Limb (tissue), 2 donors: ENCODE results near the gene SMIM12.

Source experiments
- DNase-seq, 2 donors: peaks; one replicate each; pipeline ENCODE4 v3.0.0-alpha.2; 2016; ENCODE audit errors: extremely low spot score in 2 of 2

SMIM12 gene

DNA sequence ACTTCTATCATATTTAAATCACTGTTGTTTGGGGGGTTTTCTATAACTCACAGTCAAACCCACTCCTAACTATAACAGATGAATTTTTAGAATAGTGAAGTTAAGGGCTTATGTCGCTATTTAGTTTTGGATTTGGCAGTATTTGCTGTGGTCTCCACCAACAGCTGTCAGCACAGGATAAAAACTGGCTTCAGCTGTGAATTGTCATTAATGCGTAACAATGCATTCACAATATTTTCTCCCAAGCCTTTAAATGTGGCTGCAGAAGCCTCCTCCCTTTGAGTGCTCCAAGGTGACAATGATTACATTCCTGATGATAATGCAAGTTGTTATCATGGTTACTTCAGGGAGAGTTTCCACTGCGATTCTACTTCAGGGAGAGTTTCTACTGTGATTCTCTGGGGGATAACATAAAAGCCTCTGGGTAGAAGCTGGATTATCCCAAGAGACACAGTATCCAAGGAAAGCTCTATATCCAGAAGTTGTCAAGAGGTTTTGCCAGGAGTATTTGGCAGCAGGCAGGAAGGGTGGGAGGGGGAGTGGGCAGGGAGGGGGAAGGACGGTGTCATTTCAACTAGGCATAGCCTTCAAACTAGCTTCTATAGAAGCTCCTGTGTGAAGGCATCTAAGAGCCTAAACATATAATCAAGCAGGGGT is 14.9 kb upstream of the SMIM12 start:
- peak in 1 of 2 donors; percentile 28 for DNase-seq

DNA sequence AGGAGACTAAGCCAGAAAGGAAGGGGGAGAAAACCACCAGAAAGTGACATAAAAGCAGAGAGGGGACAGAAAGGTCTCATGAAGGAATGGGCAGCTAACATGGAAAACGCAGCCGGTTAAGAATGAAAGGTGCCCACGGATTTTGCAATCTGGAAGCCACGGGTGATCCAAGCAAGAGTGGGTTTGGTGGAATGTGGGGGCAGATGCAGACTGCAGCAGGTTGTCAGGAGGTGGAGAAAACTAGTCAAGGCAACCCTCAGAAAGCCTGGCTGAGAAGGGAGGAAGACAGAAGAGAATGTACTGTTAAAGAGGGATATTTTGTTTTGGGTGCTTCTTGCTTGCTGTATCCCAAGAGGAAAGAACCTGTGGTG is 12.6 kb upstream of the SMIM12 start:
- no peak for DNase-seq

GRCh38 chr1:34871443-34872132 is 12.0 kb upstream of the SMIM12 start:
- no peak for DNase-seq

DNA sequence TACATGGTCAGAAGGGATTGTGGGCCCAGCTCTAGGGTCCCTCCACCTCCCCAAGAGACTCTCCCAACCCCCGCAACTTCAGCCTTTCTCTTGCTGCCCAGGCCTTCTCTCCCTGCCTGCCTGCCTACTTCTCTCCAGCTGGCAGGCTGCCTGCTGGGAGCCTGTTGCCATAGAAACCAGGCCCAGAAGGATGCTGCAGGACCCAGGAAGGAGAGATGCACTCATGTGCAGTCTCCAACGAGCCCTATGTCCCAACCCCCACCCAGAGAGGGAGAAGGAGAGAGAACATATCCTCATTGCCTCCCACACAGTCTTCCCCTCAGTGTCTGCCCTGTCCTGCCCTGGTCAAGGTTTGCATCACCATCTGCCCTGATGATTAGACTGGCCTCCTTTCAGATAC is 10.8 kb upstream of the SMIM12 start:
- DNase-seq: no peak

DNA sequence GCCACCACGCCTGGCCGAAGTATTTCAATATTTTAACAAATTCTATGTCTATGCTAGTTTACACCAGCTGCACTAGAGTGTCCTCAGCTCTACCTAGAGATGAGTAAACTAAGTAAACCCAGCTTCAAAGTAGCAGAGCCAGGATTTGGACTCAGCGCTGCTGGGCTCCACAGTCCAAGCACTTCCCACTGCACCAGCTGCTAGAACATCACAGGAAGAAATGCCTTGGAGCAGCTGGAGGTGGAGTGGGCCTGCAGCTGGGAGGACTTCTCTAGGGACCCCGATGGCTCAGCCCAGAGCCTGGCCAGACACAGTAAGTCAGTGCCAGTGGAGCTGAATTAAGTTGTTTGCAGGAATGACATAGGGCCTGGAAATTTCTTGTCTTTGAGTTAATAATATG is 10.2 kb upstream of the SMIM12 start:
- no peak for DNase-seq

- no peak for DNase-seq
Observed at GRCh38 chr1:34868230-34869049, 8.9 kb upstream of the SMIM12 start.

- DNase-seq: no peak
Observed at GRCh38 chr1:34867415-34867814, 7.9 kb upstream of the SMIM12 start.

DNA sequence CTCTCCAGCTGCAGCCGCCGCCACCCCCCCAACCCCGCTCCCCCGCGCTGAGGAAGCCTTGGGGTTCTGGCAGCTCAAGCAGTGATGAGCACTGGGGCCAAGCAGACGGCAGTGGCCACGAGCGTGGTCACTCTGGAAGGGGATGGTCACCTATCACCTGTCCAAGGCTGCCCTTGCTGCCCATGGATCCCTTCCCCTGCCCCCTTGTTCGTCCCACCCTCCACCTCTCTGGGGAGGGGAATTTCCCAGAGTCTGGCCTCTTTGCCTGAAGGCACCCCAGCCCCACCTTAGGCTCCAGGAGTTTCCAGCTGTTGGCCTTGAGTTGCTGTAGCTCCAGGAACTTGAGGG is 7.2 kb upstream of the SMIM12 start:
- no peak for DNase-seq

DNA sequence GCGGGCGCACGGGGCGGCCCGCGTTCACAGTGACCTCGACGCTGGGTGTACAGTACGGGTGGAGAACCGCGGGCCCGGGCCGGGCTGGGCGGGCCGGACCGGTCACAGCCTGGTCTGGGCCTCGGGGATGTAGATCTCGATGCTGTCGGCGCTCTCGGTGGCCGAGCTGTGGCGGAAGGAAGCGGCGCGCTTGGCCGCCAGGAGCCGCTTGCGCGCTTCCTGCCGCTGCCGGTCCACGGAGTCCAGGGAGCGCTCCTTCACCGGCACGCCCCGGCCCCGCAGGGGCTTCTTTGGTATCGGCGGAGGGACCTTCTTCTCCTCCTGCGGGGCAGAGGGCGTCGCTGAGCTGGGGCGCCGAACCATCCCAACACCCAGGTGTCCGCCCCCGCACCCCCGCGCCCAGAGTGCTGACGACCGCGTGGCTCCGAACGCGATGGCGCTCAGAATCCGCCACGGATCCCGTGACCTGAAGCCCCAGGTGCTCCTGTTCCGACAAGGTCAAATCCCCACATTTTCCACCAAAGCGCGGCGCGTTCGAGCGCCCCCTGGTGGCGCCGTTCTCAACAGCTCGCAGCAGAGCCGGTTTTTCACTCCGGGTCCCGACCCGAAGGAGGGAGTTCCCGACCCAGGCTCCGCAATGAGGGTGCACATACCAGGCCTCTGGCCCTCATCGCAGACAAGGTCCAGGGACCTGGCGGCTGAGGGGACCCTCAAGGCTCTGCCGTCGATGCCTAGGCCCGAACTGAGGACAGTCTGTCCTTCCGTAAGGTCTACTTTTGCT is 6.6 kb upstream of the SMIM12 start:
- peak; percentile 55 to 91 for DNase-seq

DNA sequence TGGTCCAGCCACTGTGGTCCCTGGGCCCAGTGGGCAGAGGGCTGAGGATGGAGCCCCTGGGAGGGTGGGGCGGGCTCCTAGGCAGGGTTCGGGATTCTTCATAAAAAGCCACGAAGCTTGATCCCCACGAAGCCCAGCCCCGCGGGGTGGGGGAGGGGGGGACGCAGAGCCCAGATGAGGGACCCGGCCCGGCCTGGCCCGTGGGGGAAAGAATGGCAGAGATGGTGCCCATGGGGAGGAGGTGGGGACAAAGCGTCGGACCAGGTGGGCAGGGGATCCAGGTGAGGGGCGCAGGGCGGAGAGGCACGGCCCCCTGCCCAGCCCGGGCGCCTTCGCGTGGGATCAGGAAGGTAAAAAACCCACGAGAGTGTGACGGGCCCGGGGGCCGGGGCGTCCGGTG is 6.0 kb upstream of the SMIM12 start:
- DNase-seq: no peak

- no peak for DNase-seq
Observed at GRCh38 chr1:34864759-34865158, 5.2 kb upstream of the SMIM12 start.

DNA sequence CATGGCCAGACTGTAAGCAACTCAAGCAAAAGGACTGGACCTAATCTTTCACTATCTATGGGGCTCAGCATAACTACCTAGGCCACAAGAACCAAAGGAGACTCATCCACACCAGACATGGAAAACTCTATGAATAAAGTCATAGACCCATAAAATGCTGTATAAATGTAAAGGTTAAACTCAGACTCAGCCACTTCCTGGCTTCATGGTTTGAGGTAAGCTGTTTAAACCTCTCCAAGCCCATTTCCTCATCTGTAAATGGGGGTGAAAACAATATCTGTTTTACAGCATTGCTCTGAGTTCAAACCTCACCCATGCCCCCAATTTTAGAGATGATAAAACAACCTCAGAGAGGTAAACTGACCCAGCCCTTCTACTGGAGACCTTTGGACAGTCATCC is 4.0 kb upstream of the SMIM12 start:
- DNase-seq: no peak

DNA sequence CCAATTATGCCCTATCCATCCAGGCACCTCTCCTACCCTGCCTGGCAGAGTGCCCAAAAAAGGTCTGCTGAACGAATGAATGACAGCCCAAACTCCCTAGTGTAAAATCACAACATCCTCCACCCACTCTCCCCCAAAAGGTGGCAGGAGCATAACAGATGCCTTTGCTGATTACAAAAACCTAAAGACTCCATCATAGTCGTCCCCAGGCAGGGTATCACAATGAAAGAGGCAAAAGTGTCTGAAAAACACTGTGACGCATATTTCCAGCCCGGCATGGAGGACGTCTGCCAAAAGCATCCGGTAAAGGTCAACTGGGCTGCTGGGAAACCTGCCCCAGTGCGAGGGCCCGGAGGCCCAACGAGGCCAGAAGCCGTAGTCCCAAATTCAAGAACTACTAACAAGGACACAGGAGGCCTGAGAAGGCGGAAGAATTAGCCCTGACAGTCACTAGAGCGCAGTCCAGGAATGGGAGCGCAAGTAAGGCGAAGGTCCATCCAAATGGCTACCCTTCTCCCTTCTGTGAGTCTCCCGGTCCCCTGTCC is 576 bp downstream of the SMIM12 start:
- DNase-seq: no peak

DNA sequence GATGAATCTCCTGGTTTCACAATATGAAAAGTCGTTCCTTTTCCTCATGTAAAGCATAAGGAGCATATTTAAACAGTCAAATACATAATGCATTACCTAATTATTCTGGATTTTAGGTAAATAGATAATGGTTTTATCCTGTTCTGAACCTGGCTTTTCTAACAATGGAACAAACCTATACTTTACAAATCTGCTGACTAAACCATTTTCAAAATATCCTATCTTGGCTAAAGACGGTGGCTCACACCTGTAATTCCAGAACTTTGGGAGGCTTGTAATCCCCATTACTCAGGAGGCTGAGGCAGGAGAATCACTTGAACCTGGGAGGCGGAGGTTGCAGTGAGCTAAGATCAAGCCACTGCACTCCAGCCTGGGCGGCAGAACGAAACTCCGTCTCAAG is 2.9 kb downstream of the SMIM12 start:
- no peak for DNase-seq

DNA sequence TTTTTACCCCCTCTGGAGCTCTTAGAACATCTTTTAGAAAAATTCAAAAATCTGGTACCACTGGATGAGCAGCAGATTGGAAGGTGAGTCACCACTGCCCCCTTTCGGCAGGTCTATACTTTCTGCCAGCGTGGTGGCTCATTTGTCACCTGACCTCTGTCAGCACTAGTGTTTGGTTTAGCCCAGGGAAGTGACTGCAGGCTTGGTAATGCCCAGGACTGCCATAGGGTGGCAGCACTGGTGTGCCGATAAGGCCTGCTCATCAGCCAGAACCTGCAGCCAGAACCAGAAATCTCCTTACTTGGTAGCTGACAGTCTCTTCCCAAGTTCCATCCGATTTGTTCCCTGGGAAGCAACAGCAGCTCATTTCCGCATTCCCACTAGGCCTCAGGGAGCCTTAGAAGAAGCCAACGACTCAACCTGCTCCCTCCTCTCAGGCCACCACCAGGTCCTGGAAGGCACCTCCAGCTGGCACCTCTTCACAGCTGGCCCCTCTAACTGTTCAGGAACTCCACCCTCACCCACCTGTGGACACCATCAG is 6.8 kb downstream of the SMIM12 start:
- peak; percentile 76 to 86 for DNase-seq

DNA sequence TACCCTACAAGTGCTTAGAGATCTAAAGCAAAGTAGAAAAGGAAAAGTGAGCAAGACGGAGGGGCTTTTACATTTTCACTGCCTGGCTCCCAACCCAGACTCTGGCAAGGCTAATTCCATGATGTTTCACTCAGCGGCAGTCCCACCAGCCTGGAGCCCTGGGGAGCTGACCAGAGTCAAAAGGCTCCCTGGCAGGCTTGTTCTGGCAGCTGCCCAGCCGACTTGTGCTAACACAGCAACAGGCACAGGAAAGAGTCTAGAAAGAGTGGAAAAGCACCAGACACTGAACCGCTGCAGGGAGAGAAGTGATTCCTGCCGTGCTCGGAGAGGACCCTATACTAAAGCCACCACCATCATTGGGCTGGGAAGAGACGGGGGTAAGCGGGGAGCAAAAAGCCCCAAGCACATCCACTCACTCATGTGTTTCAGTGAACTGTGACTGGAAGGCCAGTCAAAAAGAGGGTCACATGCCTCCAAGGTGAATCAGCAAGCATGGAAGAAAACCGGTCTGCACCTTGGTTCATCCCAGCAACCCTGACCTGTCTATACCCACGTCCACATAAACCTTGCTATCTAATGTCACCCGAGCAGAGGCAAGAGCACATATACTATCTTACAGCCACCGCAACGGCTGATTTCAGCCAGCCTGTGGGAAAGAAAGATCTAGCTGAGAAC is 8.0 kb downstream of the SMIM12 start:
- no peak for DNase-seq

DNA sequence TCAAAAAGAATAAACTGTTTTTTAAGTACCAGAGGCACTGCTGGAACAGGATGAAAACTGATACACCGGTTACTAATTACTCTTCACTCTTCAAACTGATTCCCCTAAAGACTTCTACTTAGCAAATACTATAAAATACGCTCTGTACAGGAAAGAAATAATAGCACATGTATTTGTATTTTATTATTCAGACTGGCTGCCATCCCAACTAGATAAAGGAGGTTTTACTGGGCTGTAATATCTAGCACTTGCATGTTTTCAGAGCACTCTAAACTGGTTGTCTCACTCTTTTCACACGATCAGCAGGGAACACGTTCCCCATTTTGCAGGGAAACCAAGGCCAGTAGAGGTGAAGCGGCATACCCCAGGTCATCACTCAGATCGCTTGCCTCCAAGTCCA is 9.2 kb downstream of the SMIM12 start:
- DNase-seq: no peak

GRCh38 chr1:34847094-34847493 is 12.5 kb downstream of the SMIM12 start:
- no peak for DNase-seq

DNA sequence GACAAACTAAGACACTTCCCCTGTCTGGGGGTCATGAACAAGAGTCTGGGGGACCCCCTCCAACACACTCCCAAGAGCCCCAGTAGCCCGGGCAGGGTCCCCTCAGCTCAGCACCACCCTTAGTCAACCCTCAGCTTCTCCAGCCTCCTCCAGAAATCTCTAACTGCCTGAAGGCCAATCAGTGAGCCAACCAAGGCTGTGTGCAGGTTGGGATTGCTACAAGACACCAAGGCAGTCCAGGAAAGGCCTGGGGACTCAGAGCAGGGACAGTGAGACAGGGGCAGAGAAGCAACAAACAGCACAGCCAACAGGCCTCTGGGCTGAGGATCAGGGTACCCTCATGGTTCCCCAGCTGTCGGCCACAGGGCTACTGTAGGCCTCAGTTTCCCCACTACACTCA is 13.3 kb downstream of the SMIM12 start:
- no peak for DNase-seq

DNA sequence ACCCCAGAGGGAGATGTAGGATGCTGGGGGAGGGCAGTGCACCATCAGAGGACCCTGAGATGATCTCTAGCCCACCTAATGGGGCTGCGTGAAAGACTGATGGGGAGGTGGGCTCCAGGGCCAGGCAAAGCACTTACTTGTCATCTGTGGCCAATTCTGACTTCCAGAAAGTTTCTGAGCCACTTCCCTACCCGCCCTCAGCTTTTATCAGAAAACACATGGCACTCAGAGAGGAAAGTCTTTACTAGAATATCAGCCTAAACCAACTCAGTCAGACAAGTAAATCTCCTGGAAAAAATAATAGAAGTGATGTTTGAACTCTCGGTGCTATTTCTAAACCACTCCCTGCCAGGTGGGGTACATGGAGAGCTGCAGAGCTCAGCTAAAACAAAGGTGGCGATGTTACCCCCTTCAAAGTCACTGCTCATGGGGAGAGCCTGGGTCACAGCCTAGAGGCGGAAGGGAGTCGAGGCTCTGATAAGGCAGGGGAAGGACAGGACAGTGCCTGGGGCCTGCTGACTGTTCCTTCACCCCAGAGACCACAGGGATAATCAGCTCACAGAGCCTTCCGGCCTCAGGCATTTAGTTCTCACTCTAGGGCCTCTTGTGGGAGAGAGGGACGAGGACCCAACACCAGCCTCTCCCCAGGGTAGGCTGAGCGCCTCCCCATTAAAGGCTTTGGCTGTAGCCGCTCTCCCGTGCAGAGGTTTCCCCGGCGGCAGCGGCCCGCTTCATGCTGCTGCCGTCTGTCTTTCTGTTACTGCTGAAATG is 14.2 kb downstream of the SMIM12 start:
- no peak for DNase-seq
